Pulmonary artery endothelial cell (primary cell): ENCODE measurements around the gene GCHFR. TPM values are rescaled to one million over a fixed set of nuclear protein-coding genes. Genes with fewer than 3 reads are reported as not detected.
A peak's percentile ranks its signal among the peaks of the same experiment; 100 is the strongest.

Experiments
- DNase-seq: peaks from one replicate; pipeline ENCODE4 v3.0.0-alpha.2; 2011; ENCODE audit warnings: low read depth, low spot score
- total RNA-seq: library from RNA; depleted of rRNA; stranded (reverse); fragments of >200 nt; gene quantifications from 2 replicates; pipeline ENCODE4 v1.2.3, GENCODE V29; 2014

The GCHFR gene
- total RNA-seq, 1 donor from 2014 or later: 12.9 TPM

DNA sequence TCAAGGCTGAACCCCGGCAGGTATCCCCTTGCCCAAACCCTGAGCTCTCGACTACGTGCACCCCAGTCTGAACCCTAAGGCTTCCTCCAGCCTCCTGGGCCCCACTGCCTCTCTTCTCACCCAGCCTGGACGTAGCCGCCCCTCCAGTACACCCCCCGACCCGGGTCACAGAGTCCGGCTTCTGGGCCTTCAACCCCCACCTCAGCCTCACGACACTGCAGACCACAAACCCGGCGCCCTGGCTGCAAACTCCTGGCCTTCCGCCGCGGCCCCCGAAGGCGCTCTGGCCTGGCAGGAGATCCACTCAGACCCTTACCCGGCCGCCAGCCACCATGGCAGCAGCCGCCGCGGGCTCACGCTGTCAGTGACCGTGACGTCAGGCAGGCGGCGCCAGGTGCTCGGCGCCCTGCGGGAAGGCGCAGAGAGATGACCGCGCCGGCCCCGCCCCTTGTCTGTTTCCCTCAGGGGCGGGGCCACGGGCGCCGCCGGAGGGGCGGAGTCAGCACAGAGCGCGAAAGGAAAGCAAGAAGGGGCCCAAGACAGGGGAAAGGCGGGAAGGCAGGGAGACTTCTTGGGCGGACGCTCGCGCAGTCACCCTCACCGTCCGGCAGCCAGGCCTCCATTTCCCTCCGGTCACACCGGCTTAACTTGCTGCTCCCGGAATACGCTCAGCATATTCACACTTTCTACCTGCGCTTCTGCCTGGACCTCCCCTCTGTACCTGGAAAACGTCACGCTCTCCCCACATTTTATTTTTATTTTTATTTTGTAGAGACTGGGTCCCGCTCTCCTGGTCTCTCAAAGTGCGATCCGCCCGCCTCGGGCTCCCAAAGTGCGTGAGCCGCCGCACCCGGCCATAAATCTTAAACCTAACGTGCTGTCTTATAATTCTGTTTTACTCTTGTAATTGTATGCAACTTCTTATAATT, 8.7 kb upstream of the GCHFR start, which contains the start of gene RMDN3:
RMDN3 (minus strand) TSS at position 372 of the 929 bp plus-strand sequence. CDS start 471 bp downstream, outside the sequence.
- peak; percentile 59 for DNase-seq

DNA sequence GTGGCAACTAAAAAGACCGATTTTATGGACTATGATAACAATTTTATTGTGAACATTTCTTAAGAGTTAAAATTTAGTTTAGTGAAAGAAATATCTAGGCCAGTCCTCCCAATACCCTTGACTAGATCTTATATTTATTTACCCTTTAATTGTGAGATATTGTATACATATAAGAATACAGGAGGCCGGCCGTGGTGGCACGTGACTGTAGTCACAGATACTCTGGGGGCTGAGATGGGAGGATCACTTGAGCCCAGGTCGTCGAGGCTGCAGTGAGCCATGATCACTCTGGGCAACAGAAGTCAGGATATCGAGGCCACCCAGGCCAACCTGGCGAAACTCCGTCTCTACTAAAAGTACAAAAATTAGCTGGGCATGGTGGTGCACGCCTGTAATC, 8.1 kb upstream of the GCHFR start:
- no peak for DNase-seq

DNA sequence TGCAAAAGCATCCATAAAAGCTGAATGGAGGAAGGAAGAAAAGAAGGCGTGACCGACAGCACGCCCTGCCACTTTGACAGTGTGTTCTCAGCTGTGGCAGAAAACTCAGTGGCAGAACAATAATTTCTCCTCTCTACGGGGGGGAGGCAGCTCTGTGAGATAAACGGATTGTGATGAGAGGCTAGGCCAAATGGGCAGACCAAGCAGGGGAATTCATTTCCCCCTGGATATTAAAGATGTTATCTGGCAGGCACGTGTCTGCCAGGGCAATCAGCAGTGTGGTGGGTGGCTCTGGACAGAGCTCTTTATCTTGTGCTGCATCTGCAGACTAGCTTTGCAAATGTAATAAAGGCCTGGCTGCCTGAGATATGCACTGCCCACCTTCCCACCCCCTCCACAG, 6.9 kb upstream of the GCHFR start:
- no peak for DNase-seq

DNA sequence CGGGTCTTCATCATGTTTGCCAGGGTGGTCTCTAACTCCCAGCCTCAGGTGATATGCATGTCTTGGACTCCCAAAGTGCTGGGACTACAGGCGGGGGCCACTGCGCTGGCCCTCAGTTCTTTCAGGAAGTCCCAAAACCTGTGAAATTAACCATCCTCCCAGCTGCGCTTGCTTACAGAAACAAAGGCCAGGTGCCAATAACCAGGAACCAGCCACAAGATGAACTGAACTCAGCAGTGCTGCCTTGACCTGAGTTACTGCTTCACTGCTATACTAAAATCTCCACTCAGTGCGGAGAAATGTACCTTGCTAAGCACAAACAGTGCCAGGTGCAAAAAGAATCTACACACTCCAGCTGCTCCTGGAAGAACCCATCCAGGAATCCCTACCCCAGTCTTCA, 3.9 kb upstream of the GCHFR start:
- no peak for DNase-seq

DNA sequence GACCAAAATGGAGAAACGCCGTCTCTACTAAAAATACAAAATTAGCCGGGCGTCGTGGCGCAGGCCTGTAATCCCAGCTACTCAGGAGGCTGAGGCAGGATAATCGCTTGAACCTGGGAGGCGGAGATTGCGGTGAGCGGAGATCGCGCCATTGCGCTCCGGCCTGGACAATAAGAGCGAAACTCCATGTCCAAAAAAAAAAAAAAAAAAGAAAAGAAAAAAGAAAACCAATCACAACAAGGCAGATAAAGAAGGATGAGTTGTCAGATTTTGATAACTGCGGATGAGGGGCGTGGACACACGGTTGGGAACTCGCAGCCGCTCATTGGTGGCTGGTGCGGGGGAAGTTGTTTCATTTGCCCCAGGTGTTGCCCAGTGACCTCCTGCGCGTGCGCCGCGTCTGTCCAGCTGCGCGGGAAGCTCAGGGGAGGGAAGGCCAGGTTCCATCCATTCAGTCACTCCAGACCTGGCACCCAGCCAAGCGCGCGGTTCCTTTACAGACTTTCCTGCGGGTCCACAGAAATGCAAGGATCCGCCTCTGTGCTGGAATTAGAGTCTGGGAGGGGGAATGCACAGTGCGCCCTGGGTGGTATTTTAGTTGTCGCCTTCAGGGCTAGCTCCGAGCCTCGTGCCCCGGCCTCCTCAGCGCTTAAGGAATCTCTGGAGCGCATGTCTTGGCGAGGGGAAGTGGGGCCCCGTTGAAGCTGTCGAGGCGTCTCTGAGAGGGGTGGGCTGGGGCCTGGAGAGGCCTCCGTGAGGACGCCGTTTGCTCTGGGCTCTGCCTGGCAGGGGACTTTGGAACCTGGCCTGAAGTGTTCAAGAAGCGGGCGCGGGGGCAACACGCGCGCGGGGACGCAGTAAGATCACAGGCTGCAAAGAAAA, 708 bp upstream of the GCHFR start:
- DNase-seq: no peak

DNA sequence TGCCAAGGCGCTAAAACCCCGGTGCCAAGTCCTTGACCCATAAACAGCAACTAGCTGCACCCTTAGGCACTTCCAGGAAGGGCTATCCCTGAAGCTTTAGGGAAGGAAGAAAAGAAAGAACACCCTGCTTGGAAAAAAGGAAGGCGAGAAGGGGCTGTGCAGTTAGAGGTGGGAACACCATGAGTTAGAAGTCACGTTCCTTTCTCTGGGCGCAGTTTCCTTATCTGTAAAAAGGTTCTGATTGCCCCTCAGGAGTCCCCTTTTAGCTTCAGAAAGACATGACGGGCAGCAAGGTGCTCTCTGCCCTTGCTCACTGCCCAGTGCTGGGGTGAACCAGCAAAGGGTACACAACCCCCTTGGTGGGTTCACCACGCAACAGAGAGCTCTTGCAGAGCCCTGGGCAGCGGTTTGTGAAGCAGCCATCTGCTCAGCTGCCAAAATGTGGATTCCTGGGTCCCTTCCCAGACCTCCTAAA, 798 bp downstream of the GCHFR start:
- no peak for DNase-seq

DNA sequence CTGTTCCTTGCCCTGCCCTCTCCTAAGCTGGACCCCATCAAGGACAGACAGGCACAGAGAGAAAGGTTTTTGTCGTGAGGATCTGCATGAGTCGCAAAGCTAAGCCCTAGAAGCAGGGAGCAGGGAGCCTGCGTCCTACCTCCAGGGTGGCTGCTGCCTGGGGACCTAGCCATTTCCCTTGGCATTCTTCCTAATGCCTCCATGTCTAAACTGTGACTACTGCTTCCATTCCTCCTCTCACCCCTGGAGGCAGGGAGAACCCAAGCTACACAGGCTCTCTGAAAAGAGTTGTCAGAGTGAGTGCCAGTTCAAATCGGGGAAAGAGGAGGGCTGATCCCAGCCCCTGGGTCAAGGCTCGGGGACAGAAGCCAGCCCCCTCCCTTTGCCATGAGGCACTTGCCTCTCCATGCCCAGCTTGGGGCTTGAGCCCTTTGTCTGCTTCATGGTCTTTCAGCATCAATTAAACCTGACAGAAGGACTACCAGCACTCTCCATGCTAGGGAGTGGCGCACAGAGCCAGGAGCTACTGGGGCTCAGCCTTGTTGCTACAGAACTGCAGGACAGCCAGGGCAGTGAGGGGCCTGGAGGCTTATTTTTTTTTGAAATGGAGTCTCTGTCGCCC, 2.4 kb downstream of the GCHFR start:
- no peak for DNase-seq

DNA sequence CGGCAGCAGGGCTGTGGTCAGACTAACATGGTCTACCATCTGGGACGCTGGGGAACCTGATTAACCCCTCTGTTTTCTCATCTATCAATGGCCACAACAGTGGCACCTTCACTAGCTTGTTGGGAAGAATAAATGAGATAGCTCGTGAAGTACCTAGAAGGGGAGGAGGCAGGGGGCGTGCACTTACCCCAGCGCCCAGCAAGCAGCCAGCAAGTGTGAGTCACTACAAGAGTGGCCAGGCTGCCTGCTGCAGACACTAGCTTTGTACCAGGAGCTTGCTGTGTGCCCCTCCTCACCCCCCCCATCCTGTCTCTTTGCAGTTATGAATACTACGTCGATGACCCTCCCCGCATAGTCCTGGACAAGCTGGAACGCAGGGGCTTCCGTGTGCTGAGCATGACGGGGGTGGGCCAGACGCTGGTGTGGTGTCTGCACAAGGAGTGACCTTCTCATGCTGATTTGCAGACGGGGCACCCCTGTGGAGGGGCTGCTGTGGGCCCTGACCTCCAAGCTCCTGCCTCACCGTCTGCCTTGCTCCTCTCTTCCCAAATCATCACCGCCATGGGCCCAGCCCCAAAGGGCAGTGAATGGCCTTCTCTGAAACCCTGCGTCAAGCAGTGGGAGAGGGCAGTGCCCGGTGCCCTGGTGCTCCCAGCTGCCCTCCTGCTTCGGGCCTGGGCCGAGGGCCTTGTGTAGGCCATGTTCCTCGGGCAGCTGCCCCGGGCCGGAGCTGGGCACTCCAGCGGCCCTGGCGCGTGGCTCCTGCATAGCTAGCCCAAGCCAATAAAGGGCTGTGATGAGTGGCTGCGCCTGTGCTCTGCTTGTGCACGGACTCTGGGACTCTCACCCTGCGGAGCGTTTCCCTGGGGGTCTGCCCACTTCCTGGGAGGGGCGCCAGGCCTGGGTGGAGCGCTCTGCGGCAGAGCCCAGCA, 3.3 kb downstream of the GCHFR start:
- no peak for DNase-seq

DNA sequence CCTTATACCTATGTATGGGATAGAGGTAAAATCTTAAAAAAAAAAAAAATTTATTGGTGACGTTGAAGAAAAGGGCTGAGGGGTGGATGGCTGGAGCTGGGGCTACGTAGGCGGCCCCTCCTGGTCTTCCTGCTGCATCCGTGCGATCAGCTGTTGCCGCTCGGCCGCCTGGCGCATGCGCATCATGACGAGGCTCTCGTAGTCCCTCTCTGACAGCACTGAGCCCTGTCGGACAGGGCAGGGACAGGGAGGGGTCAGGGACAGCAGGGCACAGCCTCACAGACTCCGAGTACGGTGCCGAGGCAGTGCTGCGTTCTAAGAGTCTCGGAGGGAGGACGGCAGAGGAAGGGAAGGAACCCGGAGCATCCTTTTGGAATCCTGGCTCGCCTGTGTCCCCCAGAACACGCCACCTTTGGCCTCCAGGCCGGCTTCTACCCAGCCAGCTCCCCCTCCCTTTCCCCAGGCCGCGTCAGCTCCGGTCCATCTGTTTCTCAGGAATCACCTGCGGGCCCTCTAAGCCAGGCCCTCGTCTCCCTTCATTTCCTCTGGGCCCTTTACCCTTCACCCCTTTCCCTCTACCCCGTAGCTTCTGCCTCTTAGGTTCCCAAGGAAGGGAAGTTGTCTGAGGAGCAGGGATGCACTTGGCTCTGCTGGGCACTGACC, 4.1 kb downstream of the GCHFR start:
- DNase-seq: no peak

DNA sequence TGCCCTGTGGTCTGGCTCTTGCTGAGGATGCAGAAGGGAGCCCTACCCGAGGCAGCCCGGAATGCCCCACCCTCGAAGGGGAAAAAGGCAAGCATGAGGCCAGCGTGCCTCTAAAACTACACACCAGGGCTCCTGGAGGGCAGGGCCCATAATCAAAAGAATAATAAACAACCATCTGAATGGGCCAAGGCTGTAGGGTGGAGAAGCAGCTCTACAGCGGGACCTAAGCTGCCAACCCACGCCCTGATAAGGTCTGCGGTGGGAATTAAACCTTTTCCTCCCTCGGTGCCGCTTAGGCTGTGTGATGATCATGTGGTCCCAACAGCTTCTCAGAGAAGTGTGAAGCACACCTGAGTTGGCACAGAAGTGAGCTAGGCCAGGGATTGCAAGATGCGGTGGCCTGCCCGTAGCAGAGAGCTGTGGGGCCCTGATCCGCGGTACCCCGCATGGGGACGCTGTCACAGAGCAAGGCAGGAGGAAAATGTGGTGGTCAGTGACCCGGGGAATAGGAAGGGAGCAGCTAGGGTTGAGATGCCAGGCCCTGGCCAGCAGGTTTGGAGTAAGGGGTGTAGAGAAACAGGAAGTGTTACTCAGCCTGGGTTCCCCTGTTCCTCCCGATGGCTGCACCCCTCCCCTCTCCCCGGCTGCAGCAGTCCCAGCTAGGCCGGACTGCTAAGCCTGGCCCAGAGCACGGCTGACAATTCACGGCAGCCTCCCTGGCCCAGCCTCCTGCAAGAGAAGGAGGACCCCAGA, 4.8 kb downstream of the GCHFR start:
- no peak for DNase-seq

DNA sequence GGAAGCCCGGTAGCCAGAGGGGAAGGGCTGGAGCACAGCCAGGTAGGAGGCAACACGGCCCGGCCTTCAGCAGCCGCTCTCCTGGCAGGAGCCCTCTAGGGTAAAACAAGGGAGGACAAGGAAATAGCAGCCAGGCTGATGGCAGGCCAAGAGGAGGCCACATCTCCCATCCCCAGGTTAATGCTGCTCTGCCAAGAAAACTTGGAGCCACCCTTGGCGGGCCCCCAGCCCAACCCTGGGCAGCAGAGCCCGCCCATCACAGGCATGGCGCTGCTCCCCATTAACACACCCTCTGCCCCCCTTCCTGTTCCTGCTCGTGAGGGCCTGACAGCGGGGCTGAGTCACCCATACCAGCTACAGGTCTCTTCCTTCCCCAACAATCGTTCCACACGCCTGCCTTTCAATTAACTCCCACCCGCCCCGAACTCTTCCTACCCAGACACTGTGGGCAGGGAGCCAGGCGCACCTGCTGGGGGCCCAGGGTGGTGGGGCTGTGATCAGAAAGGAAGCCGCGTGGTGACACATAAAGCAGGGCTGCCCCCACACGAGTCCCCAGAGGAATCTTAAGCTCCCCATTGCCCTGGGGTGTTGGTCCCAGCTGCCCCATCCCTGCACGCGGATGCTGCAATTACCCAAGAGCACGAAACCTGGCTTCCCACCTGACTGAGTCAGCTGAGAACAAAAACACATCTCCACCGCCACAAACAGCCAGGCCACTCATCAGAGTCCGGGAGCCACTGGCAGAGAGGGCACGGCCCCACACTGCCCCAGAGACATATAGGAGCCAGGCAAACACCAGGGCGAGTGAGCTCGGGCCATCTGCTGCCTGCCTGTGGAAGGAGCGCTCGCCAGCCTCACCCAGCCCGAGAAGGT, 5.6 kb downstream of the GCHFR start, which contains the start of gene C15orf62:
C15orf62 (plus strand) TSS at position 707 of the 873 bp plus-strand sequence. CDS start 516 bp downstream, outside the sequence.
- DNase-seq: no peak

DNA sequence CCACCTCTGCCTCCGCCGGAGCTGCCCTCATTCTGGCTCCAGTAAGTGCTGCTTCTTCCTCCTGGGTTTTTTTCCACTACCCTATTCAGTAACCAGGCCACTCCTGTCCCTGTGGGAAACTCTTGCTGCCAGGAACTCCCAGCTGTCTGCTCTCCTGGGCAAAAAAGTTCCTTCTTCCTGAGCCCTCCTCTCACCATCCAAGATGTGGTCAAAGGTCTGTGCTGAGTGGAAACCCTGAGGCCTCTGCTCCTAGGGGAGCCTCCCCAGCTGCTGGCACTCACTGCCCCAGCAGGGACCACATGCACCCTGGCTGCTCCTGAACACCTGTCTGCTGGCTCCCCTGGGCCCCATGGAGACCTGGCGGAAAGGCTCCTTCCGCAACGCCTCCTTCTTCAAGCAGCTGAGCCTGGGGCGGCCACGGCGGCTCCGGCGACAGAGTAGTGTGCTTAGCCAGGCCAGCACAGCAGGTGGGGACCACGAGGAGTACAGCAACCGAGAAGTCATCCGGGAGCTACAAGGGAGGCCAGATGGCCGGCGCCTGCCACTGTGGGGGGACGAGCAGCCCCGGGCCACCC, 6.4 kb downstream of the GCHFR start:
- DNase-seq: no peak

DNA sequence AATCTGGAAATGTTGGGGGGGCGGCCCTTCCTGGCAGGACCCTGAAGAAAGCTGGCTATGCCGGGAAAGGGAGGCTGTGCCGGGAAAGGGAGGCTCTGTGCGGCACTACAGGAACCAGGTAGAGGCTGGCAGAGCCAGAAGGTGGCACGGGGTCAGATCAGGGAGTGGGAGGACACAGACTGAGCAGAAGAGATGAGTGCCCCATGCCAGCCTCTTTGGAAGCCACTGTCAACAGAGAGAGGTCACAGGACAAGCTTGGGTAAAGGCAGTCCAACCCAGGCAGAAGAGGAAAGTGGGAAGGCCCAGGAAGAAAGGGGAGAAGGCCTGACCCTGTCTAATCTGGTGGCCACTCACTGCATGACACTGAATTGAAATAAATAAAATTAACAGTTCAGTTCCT, 7.4 kb downstream of the GCHFR start:
- DNase-seq: no peak

DNA sequence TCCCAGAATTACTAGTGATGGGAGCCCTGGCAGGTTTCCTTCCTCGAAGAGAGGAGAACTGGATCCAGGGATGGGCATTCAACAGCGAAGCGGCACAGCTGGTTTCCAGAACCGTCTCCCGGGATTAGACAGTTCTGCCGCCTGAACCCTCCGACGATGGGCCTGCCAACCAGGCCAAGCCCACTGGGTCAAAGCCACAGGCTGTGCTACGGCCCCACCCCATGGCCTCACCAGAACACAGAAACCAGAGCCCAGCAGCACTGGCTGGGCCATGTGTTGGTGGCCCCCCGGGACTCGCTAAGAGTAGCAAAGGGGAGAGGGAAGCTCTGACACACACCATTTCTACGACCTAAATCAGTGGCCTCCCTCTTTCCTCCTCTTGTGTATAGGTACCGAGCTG, 8.1 kb downstream of the GCHFR start:
- DNase-seq: no peak

DNA sequence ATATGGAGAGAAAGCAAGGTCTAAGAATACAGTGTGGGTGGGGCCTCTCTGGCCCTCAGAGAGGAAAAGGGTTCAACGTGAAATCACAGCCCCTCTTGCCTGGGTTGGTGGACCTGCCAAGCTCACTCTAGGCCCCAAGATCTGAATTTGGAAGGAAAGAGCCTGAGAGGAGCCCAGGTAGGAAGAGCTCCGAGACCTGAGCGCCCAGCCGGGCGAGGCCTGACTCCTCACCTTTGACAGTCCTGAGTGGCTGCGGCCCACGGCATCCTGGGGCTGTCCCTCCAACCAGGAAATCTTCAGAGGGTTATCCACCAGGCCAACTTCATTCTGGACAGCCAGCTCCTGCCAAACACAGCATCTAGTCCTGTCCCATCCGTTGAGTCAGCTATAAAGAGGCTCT, 9.6 kb downstream of the GCHFR start:
- no peak for DNase-seq

DNA sequence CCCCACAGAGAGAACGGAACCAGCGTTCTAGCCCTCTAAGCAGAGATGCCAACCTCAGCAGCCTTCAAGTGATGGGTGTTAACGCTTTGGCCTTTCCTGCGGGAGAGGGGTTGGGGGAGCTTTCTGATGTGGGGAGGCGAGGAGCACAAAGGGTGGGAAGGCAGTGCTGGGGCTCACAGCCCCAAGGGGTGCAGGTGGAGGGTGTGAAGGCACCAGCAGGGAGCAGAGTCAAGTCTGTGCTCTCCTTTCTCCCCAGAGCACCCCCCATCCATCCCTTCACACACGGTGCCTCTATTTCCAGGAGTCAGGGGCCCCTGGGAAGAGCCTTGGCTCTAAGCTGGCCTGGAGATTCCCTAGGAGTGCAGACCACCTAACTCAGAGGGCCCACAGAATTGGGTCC, 10.0 kb downstream of the GCHFR start:
- DNase-seq: no peak

DNA sequence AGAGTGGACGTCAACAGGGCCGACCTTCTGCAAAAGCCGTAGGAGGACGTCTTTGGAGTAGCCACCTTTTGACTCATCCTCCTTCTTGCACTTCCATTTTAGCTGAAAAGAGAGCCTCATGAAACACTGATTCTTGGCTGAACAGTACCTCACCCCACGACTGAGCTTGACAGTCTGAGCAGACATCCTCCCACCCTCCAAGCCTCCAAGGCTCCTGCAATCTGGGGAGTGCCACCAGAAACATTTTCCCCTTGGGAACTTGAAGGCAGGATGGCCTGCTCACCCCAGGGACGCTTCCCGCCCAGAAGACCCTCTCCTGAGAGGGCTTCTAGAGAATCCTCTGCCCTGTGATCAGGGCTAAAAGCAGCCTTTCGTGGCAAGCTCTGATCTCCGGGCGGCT, 11.1 kb downstream of the GCHFR start:
- DNase-seq: no peak
